ENCODE results near the gene MTF2. TPM values are rescaled to one million over a fixed set of nuclear protein-coding genes. Genes with fewer than 3 reads are reported as not detected.

MTF2 gene
- total RNA-seq, 2 donors from 2014 or later = 10.4 to 31.5 TPM

DNA sequence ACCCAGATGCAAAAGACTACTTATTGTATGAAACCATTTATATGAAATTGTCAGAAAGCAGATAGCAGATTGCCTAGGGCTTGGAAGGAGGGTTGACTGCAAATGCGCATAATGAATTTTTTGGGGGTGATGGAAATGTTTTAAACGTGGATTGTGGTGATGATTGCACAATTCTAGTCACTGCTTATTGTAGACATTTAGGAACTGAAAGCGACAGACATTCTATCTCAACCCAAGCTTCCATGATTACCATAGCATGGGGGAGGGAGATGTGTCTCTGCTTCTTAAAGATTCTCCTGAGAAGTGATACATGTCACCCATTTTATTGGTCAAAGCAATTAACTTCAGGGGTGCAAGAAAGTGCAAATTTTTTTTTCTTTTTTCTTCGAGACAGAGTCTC, 2.8 kb upstream of the MTF2 start:
- no peak overlapping the region for H3K27ac ChIP-seq
- intact Hi-C loops (cut with DNase I) = loop anchor here (5.0 to 10.0 kb wide), 2 partner anchors 106 to 769 kb away; partner anchors contain the start of genes CCDC18 and TMED5
- no peak for DNase-seq (ENCODE audit: low spot score)
- no peaks in the 10 kb centered on the region for H3K9me3 ChIP-seq
- no peak for TF ChIP-seq POLR2AphosphoS5 (IDR thresholded peaks at IDR 0.05)
- TF ChIP-seq, protein P1, sequence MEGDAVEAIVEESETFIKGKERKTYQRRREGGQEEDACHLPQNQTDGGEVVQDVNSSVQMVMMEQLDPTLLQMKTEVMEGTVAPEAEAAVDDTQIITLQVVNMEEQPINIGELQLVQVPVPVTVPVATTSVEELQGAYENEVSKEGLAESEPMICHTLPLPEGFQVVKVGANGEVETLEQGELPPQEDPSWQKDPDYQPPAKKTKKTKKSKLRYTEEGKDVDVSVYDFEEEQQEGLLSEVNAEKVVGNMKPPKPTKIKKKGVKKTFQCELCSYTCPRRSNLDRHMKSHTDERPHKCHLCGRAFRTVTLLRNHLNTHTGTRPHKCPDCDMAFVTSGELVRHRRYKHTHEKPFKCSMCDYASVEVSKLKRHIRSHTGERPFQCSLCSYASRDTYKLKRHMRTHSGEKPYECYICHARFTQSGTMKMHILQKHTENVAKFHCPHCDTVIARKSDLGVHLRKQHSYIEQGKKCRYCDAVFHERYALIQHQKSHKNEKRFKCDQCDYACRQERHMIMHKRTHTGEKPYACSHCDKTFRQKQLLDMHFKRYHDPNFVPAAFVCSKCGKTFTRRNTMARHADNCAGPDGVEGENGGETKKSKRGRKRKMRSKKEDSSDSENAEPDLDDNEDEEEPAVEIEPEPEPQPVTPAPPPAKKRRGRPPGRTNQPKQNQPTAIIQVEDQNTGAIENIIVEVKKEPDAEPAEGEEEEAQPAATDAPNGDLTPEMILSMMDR (IDR thresholded peaks at IDR 0.05) = no peak
- no peak for TF ChIP-seq POLR2A (IDR thresholded peaks at IDR 0.05)
- no peaks in the 10 kb centered on the region for H3K36me3 ChIP-seq
- no peaks in the 10 kb centered on the region for H3K27me3 ChIP-seq (replicated peaks; ENCODE audit: insufficient read depth)
- 82% methylated on average over 4 of the region's 4 CpGs for WGBS
- H3K4me3 ChIP-seq = no peak overlapping the region
- H3K4me1 ChIP-seq (replicated peaks) = no peaks in the 10 kb centered on the region

DNA sequence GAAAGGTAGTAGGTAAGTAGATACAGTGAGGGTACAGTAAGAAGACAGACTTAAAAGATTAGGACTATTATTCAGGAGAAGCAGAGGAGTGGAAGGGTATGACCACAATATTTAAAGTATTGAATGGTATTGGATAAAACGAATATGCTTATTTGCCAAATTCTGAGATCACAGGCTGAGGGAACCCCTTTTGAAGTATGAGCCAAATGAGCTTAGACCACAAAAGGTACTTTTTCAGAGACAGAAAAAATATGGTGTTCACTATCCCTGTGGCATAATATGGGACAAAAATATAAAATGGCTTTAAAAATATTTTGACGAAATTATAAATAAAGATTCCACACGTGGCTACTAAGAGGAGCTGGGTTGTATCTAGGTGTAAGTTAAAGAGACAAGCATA, 880 bp upstream of the MTF2 start:
- Histone ChIP-seq H3K27ac (peak overlapping the region; percentile 84 to 89), H3K4me1 (replicated peaks) (no peaks in the 10 kb centered on the region), H3K4me3 (peak overlapping the region; percentile 81 to 85), H3K27me3 (replicated peaks; ENCODE audit: insufficient read depth) (no peaks in the 10 kb centered on the region), H3K9me3 (no peaks in the 10 kb centered on the region), H3K36me3 (no peaks in the 10 kb centered on the region)
- no peak for DNase-seq (ENCODE audit: low spot score)
- TF ChIP-seq POLR2AphosphoS5 (IDR thresholded peaks at IDR 0.05) = no peak
- TF ChIP-seq POLR2A (IDR thresholded peaks at IDR 0.05) = no peak
- TF ChIP-seq, protein P1 (IDR thresholded peaks at IDR 0.05) = no peak
- intact Hi-C loops (cut with DNase I) = loop anchor here (5.0 to 10.0 kb wide), 2 partner anchors 104 to 767 kb away; partner anchors contain the start of genes CCDC18 and TMED5
- 10% methylated on average over 3 of the region's 3 CpGs for WGBS

DNA sequence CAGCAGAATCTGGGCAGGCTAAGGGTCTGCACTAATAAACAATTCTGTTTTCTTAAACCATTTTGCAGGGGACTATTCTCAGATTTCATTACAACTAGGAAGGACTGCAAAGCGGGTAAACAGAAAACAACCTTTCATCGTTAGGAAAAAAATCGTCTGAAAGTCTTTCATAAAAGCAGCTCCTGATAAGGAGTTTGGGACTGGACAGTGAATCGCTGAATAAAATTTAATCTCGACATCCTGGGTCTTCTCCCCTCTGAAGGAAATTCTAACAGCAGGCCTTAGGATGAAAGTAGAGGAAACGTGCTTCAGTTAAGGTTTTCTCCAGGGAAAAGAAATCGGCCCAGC, 471 bp upstream of the MTF2 start:
- intact Hi-C loops (cut with DNase I) = loop anchor here (5.0 to 10.0 kb wide), 2 partner anchors 104 to 766 kb away; partner anchors contain the start of genes CCDC18 and TMED5
- Histone ChIP-seq H3K27me3 (replicated peaks; ENCODE audit: insufficient read depth) (no peaks in the 10 kb centered on the region), H3K27ac (peak overlapping the region; percentile 84 to 89), H3K36me3 (no peaks in the 10 kb centered on the region), H3K4me3 (peak overlapping the region; percentile 81 to 85), H3K4me1 (replicated peaks) (no peaks in the 10 kb centered on the region), H3K9me3 (no peaks in the 10 kb centered on the region)
- TF ChIP-seq, protein P1 (IDR thresholded peaks at IDR 0.05) = no peak
- no peak for TF ChIP-seq POLR2A (IDR thresholded peaks at IDR 0.05)
- TF ChIP-seq POLR2AphosphoS5 (IDR thresholded peaks at IDR 0.05) = no peak
- under 1% methylated on average over 7 of the region's 7 CpGs for WGBS
- no peak for DNase-seq (ENCODE audit: low spot score)

DNA sequence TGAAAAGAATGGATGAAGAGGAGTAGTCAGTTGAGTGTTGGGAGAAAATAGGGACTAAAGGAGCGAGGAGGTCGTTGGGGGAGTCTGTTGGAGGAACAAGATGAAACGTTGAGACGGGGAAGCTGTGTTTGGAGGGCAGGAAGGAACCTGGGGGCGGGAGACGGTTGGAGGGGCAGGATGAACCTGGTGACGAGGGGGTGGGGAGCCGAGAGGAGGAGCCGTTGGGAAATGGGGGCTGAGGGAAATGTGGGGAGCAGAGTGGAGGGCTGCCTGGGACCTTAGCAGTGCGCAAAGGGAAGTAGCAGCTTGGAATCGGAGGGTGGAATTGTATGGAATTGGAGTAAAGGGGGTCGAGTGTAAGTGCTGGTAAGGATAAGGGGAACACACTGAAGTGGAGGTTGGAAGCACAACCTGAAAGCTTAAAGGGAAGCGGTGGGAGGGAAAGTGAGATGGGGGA, 630 bp downstream of the MTF2 start:
- H3K9me3 ChIP-seq = no peaks in the 10 kb centered on the region
- peak overlapping the region; percentile 84 to 89 for H3K27ac ChIP-seq
- H3K4me3 ChIP-seq = peak overlapping the region; percentile 81 to 85
- no peaks in the 10 kb centered on the region for H3K4me1 ChIP-seq (replicated peaks)
- no peak for TF ChIP-seq POLR2AphosphoS5 (IDR thresholded peaks at IDR 0.05)
- TF ChIP-seq, protein P1 (IDR thresholded peaks at IDR 0.05) = no peak
- TF ChIP-seq POLR2A (IDR thresholded peaks at IDR 0.05) = no peak
- H3K36me3 ChIP-seq = no peaks in the 10 kb centered on the region
- under 1% methylated on average over 13 of the region's 13 CpGs for WGBS
- intact Hi-C loops (cut with DNase I) = loop anchor here (5.0 to 10.0 kb wide), 2 partner anchors 103 to 765 kb away; partner anchors contain the start of genes CCDC18 and TMED5
- peak; percentile 10 for DNase-seq (ENCODE audit: low spot score)
- no peaks in the 10 kb centered on the region for H3K27me3 ChIP-seq (replicated peaks; ENCODE audit: insufficient read depth)

DNA sequence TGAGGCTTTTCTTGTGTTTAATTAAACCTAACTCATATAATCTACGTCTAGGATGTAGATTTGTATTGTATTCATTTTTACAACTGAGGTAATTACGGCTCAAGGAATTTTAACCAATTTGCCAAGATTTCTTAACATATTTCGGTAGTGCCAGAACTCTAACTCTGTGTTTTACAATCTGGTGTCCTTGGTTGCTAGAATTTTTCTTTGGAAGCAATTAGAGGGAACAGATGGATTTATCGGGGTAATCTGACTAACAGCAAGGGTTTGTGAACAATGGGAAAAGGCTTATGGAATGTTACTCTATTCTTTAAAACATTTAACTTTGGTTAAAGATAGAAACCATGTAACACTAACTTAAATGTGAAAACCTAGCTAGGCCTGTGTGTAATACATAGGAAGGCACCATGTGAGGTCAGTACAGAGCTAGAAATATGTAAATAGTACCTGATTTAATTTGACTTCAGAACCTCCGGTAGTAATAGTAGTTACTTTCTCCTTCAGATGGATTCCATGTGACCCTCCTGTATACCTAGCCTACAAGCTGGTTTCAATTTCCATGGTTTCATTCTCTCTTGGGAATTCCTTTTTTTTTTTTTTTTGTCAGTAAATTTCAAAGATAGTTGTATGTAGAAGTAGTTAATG, 1.2 kb downstream of the MTF2 start:
- Histone ChIP-seq H3K4me1 (replicated peaks) (no peaks in the 10 kb centered on the region), H3K9me3 (no peaks in the 10 kb centered on the region), H3K4me3 (peak overlapping the region; percentile 81 to 85), H3K27ac (peak overlapping the region; percentile 84 to 89), H3K27me3 (replicated peaks; ENCODE audit: insufficient read depth) (no peaks in the 10 kb centered on the region), H3K36me3 (no peaks in the 10 kb centered on the region)
- TF ChIP-seq POLR2AphosphoS5 (IDR thresholded peaks at IDR 0.05) (peak; percentile 31), POLR2A (IDR thresholded peaks at IDR 0.05) (no peak)
- TF ChIP-seq, protein P1 (IDR thresholded peaks at IDR 0.05) = peak in 2 of 4 experiments; percentile 47 to 60
- intact Hi-C loops (cut with DNase I) = no loop called here
- no peak for DNase-seq (ENCODE audit: low spot score)
- under 1% methylated on average over 5 of the region's 5 CpGs for WGBS
